HEK293 (cell line): ENCODE results near the gene TNFSF12.

Experiments used
- HIC1 ChIP-seq: fragments of 450-650 bp; formaldehyde crosslinking; IDR thresholded peaks from 2 replicates; pipeline ENCODE4 v1.5.1; 2016; ENCODE audit warnings: missing biosample characterization, missing genetic modification characterization
- HOXA7 ChIP-seq: sonication (generic); formaldehyde crosslinking; IDR thresholded peaks from 2 replicates; pipeline ENCODE4 v1.8.1; 2022; ENCODE audit warnings: missing genetic modification reagents, borderline replicate concordance
- IKZF3 ChIP-seq: fragments of 450-650 bp; IDR thresholded peaks from 2 replicates; pipeline ENCODE4 v1.5.0; 2018; ENCODE audit warnings: missing biosample characterization, mild to moderate bottlenecking, missing genetic modification characterization, moderate library complexity
- KLF10 ChIP-seq: fragments of 450-650 bp; IDR thresholded peaks from 2 replicates; pipeline ENCODE4 v1.5.1; 2018; ENCODE audit warnings: missing biosample characterization, mild to moderate bottlenecking, missing genetic modification characterization
- KLF8 ChIP-seq: fragments of 450-650 bp; formaldehyde crosslinking; IDR thresholded peaks from 2 replicates; pipeline ENCODE4 v1.5.1; 2016; ENCODE audit warnings: missing biosample characterization, missing genetic modification characterization
- KLF9 ChIP-seq: fragments of 450-650 bp; formaldehyde crosslinking; IDR thresholded peaks from 2 replicates; pipeline ENCODE4 v1.5.1; 2016; ENCODE audit warnings: missing biosample characterization, missing genetic modification characterization, low read depth
- REPIN1 ChIP-seq: fragments of 450-650 bp; formaldehyde crosslinking; IDR thresholded peaks from 2 replicates; pipeline ENCODE4 v1.5.1; 2017; ENCODE audit warnings: missing biosample characterization, missing genetic modification characterization, low read depth
- TRIM28 ChIP-seq: IDR thresholded peaks from 2 replicates; pipeline ENCODE4 v1.6.1; 2011; ENCODE audit warnings: low read length, control low read depth, borderline replicate concordance
- ZBTB20 ChIP-seq: fragments of 450-650 bp; formaldehyde crosslinking; IDR thresholded peaks from 2 replicates; pipeline ENCODE4 v1.5.1; 2016; ENCODE audit warnings: missing biosample characterization, missing genetic modification characterization
- ZFP69B ChIP-seq: fragments of 450-650 bp; formaldehyde crosslinking; IDR thresholded peaks from 2 replicates; pipeline ENCODE4 v1.5.1; 2016; ENCODE audit warnings: missing biosample characterization, missing genetic modification characterization
- ZNF19 ChIP-seq: fragments of 450-650 bp; formaldehyde crosslinking; IDR thresholded peaks from 2 replicates; pipeline ENCODE4; 2016; ENCODE audit warnings: missing biosample characterization, missing genetic modification characterization, low read depth
- ZNF2 ChIP-seq: fragments of 450-650 bp; formaldehyde crosslinking; IDR thresholded peaks from 2 replicates; pipeline ENCODE4 v1.5.1; 2016; ENCODE audit warnings: missing biosample characterization, missing genetic modification characterization
- ZNF223 ChIP-seq: fragments of 450-650 bp; formaldehyde crosslinking; IDR thresholded peaks from 2 replicates; pipeline ENCODE4 v1.5.1; 2016; ENCODE audit warnings: missing biosample characterization, missing genetic modification characterization
- ZNF24 ChIP-seq: fragments of 450-650 bp; formaldehyde crosslinking; IDR thresholded peaks from 2 replicates; pipeline ENCODE4 v1.5.1; 2016; ENCODE audit warnings: missing biosample characterization, missing genetic modification characterization
- ZNF292 ChIP-seq: fragments of 450-650 bp; formaldehyde crosslinking; IDR thresholded peaks from 2 replicates; pipeline ENCODE4 v1.5.1; 2016; ENCODE audit warnings: low read depth, missing biosample characterization, missing genetic modification characterization, borderline replicate concordance
- ZNF335 ChIP-seq: fragments of 450-650 bp; formaldehyde crosslinking; conservative IDR thresholded peaks from 2 replicates; pipeline ENCODE4 v1.5.1; 2016; ENCODE audit warnings: missing biosample characterization, missing genetic modification characterization
- ZNF341 ChIP-seq: fragments of 450-650 bp; formaldehyde crosslinking; IDR thresholded peaks from 2 replicates; pipeline ENCODE4; 2016; ENCODE audit warnings: low read depth, missing biosample characterization, missing genetic modification characterization
- ZNF510 ChIP-seq: fragments of 450-650 bp; formaldehyde crosslinking; IDR thresholded peaks from 2 replicates; pipeline ENCODE4 v1.5.1; 2018; ENCODE audit warnings: mild to moderate bottlenecking, missing genetic modification characterization, missing biosample characterization; ENCODE audit not compliant: insufficient replicate concordance
- ZNF623 ChIP-seq: fragments of 450-650 bp; formaldehyde crosslinking; IDR thresholded peaks from 2 replicates; pipeline ENCODE4 v1.5.1; 2016; ENCODE audit warnings: missing biosample characterization, missing genetic modification characterization
- ZNF629 ChIP-seq: fragments of 450-650 bp; formaldehyde crosslinking; IDR thresholded peaks from 2 replicates; pipeline ENCODE4 v1.5.1; 2017; ENCODE audit warnings: missing biosample characterization, missing genetic modification characterization
- ZNF654 ChIP-seq: fragments of 450-650 bp; formaldehyde crosslinking; IDR thresholded peaks from 2 replicates; pipeline ENCODE4 v1.5.1; 2016; ENCODE audit warnings: low read depth, missing biosample characterization, missing genetic modification characterization
- ZSCAN30 ChIP-seq: fragments of 450-650 bp; IDR thresholded peaks from 2 replicates; pipeline ENCODE4 v1.5.1; 2018; ENCODE audit warnings: missing biosample characterization, mild to moderate bottlenecking, missing genetic modification characterization, moderate library complexity
- TF ChIP-seq, protein P1 (sequence below): fragments of 450-650 bp; formaldehyde crosslinking; conservative IDR thresholded peaks from 2 replicates; pipeline ENCODE4 v1.5.1; 2016; ENCODE audit warnings: low read depth, missing biosample characterization, missing genetic modification characterization
- TF ChIP-seq, protein P2 (sequence below): IDR thresholded peaks from 2 replicates; pipeline ENCODE4 v1.6.1; 2011; ENCODE audit warnings: mild to moderate bottlenecking, low read depth, low read length, borderline replicate concordance
- TF ChIP-seq, protein P3 (sequence below): fragments of 450-650 bp; formaldehyde crosslinking; IDR thresholded peaks from 2 replicates; pipeline ENCODE4 v1.5.1; 2016; ENCODE audit warnings: missing biosample characterization, missing genetic modification characterization
- TF ChIP-seq, protein P4 (sequence below): fragments of 450-650 bp; formaldehyde crosslinking; IDR thresholded peaks from 2 replicates; pipeline ENCODE4 v1.5.1; 2016; ENCODE audit warnings: missing biosample characterization, missing genetic modification characterization
- TF ChIP-seq, protein P5 (sequence below): fragments of 450-650 bp; formaldehyde crosslinking; IDR thresholded peaks from 2 replicates; pipeline ENCODE4 v1.5.1; 2017; ENCODE audit warnings: missing biosample characterization, missing genetic modification characterization

Gene TNFSF12

GRCh38 chr17:7561028-7561575, 12.2 kb downstream of the TNFSF12 start (continued):
- TF ChIP-seq, protein P1, sequence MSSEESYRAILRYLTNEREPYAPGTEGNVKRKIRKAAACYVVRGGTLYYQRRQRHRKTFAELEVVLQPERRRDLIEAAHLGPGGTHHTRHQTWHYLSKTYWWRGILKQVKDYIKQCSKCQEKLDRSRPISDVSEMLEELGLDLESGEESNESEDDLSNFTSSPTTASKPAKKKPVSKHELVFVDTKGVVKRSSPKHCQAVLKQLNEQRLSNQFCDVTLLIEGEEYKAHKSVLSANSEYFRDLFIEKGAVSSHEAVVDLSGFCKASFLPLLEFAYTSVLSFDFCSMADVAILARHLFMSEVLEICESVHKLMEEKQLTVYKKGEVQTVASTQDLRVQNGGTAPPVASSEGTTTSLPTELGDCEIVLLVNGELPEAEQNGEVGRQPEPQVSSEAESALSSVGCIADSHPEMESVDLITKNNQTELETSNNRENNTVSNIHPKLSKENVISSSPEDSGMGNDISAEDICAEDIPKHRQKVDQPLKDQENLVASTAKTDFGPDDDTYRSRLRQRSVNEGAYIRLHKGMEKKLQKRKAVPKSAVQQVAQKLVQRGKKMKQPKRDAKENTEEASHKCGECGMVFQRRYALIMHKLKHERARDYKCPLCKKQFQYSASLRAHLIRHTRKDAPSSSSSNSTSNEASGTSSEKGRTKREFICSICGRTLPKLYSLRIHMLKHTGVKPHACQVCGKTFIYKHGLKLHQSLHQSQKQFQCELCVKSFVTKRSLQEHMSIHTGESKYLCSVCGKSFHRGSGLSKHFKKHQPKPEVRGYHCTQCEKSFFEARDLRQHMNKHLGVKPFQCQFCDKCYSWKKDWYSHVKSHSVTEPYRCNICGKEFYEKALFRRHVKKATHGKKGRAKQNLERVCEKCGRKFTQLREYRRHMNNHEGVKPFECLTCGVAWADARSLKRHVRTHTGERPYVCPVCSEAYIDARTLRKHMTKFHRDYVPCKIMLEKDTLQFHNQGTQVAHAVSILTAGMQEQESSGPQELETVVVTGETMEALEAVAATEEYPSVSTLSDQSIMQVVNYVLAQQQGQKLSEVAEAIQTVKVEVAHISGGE (tag by site-specific recombination) = peak; percentile 7; the same call in 1 of the 2 replicates
- TF ChIP-seq ZNF223 (tag by site-specific recombination) (peak; percentile 44; the same call in 1 of the 2 replicates), ZNF629 (tag by site-specific recombination) (peak; percentile 55; the same call in 1 of the 2 replicates), ZNF623 (no peak), ZSCAN30 (tag by site-specific recombination) (peak; percentile 73; the same call in 1 of the 2 replicates), HOXA7 (CRISPR knock-in tag) (no peak), ZNF341 (tag by site-specific recombination) (peak; percentile 62; the same call in 1 of the 2 replicates), ZFP69B (tag by site-specific recombination) (peak; percentile 99), KLF9 (peak; percentile 80), ZNF292 (tag by site-specific recombination) (no peak), REPIN1 (tag by site-specific recombination) (no peak), ZNF24 (tag by site-specific recombination) (0 out of 2 replicates have a peak, but pooled peaks have one; percentile 46), ZNF654 (peak; percentile 93), TRIM28 (no peak), IKZF3 (tag by site-specific recombination) (peak; percentile 38; the same call in 1 of the 2 replicates), ZBTB20 (no peak; the same call in 1 of the 2 replicates), KLF8 (peak; percentile 81), ZNF19 (tag by site-specific recombination) (no peak), ZNF335 (tag by site-specific recombination) (peak; percentile 48), KLF10 (tag by site-specific recombination) (peak; percentile 33; the same call in 1 of the 2 replicates), ZNF2 (tag by site-specific recombination) (peak; percentile 29; the same call in 1 of the 2 replicates), HIC1 (tag by site-specific recombination) (peak; percentile 86), ZNF510 (tag by site-specific recombination) (no peak)
- TF ChIP-seq, protein P2, sequence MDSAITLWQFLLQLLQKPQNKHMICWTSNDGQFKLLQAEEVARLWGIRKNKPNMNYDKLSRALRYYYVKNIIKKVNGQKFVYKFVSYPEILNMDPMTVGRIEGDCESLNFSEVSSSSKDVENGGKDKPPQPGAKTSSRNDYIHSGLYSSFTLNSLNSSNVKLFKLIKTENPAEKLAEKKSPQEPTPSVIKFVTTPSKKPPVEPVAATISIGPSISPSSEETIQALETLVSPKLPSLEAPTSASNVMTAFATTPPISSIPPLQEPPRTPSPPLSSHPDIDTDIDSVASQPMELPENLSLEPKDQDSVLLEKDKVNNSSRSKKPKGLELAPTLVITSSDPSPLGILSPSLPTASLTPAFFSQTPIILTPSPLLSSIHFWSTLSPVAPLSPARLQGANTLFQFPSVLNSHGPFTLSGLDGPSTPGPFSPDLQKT = no peak
- TF ChIP-seq, protein P3, sequence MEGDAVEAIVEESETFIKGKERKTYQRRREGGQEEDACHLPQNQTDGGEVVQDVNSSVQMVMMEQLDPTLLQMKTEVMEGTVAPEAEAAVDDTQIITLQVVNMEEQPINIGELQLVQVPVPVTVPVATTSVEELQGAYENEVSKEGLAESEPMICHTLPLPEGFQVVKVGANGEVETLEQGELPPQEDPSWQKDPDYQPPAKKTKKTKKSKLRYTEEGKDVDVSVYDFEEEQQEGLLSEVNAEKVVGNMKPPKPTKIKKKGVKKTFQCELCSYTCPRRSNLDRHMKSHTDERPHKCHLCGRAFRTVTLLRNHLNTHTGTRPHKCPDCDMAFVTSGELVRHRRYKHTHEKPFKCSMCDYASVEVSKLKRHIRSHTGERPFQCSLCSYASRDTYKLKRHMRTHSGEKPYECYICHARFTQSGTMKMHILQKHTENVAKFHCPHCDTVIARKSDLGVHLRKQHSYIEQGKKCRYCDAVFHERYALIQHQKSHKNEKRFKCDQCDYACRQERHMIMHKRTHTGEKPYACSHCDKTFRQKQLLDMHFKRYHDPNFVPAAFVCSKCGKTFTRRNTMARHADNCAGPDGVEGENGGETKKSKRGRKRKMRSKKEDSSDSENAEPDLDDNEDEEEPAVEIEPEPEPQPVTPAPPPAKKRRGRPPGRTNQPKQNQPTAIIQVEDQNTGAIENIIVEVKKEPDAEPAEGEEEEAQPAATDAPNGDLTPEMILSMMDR (tag by site-specific recombination) = peak; percentile 90
- TF ChIP-seq, protein P4, sequence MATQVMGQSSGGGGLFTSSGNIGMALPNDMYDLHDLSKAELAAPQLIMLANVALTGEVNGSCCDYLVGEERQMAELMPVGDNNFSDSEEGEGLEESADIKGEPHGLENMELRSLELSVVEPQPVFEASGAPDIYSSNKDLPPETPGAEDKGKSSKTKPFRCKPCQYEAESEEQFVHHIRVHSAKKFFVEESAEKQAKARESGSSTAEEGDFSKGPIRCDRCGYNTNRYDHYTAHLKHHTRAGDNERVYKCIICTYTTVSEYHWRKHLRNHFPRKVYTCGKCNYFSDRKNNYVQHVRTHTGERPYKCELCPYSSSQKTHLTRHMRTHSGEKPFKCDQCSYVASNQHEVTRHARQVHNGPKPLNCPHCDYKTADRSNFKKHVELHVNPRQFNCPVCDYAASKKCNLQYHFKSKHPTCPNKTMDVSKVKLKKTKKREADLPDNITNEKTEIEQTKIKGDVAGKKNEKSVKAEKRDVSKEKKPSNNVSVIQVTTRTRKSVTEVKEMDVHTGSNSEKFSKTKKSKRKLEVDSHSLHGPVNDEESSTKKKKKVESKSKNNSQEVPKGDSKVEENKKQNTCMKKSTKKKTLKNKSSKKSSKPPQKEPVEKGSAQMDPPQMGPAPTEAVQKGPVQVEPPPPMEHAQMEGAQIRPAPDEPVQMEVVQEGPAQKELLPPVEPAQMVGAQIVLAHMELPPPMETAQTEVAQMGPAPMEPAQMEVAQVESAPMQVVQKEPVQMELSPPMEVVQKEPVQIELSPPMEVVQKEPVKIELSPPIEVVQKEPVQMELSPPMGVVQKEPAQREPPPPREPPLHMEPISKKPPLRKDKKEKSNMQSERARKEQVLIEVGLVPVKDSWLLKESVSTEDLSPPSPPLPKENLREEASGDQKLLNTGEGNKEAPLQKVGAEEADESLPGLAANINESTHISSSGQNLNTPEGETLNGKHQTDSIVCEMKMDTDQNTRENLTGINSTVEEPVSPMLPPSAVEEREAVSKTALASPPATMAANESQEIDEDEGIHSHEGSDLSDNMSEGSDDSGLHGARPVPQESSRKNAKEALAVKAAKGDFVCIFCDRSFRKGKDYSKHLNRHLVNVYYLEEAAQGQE = peak; percentile 30; the same call in 1 of the 2 replicates
- TF ChIP-seq, protein P5, sequence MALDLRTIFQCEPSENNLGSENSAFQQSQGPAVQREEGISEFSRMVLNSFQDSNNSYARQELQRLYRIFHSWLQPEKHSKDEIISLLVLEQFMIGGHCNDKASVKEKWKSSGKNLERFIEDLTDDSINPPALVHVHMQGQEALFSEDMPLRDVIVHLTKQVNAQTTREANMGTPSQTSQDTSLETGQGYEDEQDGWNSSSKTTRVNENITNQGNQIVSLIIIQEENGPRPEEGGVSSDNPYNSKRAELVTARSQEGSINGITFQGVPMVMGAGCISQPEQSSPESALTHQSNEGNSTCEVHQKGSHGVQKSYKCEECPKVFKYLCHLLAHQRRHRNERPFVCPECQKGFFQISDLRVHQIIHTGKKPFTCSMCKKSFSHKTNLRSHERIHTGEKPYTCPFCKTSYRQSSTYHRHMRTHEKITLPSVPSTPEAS (tag by site-specific recombination) = no peak
